HG03575 (cell line): ENCODE results near the gene HMGN1.
"Not testable (repeated sequence)": the region's sequence is repeated elsewhere in the genome, so short reads cannot be mapped to it uniquely, and the experiment has no call there.

Experiments
- ATAC-seq: cut with Tn5 transposase; IDR thresholded peaks from one replicate; pipeline ENCODE4 v1.9.1; 2021; ENCODE audit not compliant: unreplicated experiment, insufficient number of reproducible peaks, low FRiP score; ENCODE audit errors: extremely low read depth

HMGN1 gene

GRCh38 chr21:39348355-39349210, at the start of gene HMGN1:
Gene HMGN1, minus strand, starts transcription at chr21:39349088. Its CDS starts 171 bp downstream, at chr21:39348917.
- no peak for ATAC-seq

- ATAC-seq: no peak
These were observed 48.9 kb upstream of the HMGN1 start for GRCh38 chr21:39397646-39398385.

- ATAC-seq: no peak
These were observed 44.1 kb upstream of the HMGN1 start for GRCh38 chr21:39392981-39393380.

- ATAC-seq: no peak
These were observed 41.4 kb upstream of the HMGN1 start for GRCh38 chr21:39390212-39390765.

- no peak for ATAC-seq
These were observed 39.9 kb upstream of the HMGN1 start for GRCh38 chr21:39388811-39389155.

GRCh38 chr21:39388038-39388810, 39.3 kb upstream of the HMGN1 start:
- peak; percentile 42 for ATAC-seq

GRCh38 chr21:39387461-39388037, 38.7 kb upstream of the HMGN1 start:
- no peak for ATAC-seq

- no peak for ATAC-seq
These were observed 38.0 kb upstream of the HMGN1 start for GRCh38 chr21:39386899-39387298.

GRCh38 chr21:39386194-39386593, 37.3 kb upstream of the HMGN1 start:
- ATAC-seq: no peak

- ATAC-seq: no peak
These were observed 36.6 kb upstream of the HMGN1 start for GRCh38 chr21:39385299-39386145.

- ATAC-seq: no peak
These were observed 35.9 kb upstream of the HMGN1 start for GRCh38 chr21:39384674-39385298.

- ATAC-seq: not testable (repeated sequence)
These were observed 33.2 kb upstream of the HMGN1 start for GRCh38 chr21:39382096-39382495.

- ATAC-seq: no peak
These were observed 32.1 kb upstream of the HMGN1 start for GRCh38 chr21:39381009-39381408.

- peak; percentile 51 for ATAC-seq
These were observed 31.4 kb upstream of the HMGN1 start for GRCh38 chr21:39379986-39380891.

GRCh38 chr21:39377444-39378050, 28.7 kb upstream of the HMGN1 start:
- no peak for ATAC-seq

GRCh38 chr21:39375446-39375845, 26.6 kb upstream of the HMGN1 start:
- ATAC-seq: no peak
